WI38 (cell line): ENCODE data around the gene CEPT1.

Experiments used
- H3K4me3 ChIP-seq: 2 replicates; pipeline ENCODE4 v1.5.1; 2011; ENCODE audit warnings: low read depth, mild to moderate bottlenecking, control low read depth, low read length
- TF ChIP-seq, protein P1 (sequence below): IDR thresholded peaks from 2 replicates; pipeline ENCODE4 v1.5.1; 2012; ENCODE audit warnings: low read depth, mild to moderate bottlenecking, control low read depth, low read length

CEPT1 gene

DNA sequence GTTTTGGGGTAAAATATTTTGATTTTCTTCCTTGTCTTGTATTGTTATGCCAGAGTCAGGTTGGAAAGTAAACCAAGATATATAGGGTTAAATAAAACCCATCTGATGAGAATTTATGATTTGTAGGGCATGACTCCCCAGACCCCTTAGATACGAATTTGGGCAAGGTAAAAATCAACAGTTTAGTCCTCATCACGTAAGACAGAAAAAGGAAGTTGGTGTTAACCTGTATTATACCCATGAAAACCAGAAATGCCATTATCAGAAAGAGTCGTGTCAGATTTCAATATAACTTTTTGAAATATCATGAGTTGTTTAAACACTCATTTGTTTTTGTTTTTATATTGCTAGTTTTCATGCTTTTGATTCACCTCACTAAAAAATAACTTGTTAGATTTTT, 11.8 kb downstream of the CEPT1 start:
- no peak overlapping the region for H3K4me3 ChIP-seq
- TF ChIP-seq, protein P1, sequence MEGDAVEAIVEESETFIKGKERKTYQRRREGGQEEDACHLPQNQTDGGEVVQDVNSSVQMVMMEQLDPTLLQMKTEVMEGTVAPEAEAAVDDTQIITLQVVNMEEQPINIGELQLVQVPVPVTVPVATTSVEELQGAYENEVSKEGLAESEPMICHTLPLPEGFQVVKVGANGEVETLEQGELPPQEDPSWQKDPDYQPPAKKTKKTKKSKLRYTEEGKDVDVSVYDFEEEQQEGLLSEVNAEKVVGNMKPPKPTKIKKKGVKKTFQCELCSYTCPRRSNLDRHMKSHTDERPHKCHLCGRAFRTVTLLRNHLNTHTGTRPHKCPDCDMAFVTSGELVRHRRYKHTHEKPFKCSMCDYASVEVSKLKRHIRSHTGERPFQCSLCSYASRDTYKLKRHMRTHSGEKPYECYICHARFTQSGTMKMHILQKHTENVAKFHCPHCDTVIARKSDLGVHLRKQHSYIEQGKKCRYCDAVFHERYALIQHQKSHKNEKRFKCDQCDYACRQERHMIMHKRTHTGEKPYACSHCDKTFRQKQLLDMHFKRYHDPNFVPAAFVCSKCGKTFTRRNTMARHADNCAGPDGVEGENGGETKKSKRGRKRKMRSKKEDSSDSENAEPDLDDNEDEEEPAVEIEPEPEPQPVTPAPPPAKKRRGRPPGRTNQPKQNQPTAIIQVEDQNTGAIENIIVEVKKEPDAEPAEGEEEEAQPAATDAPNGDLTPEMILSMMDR = no peak

DNA sequence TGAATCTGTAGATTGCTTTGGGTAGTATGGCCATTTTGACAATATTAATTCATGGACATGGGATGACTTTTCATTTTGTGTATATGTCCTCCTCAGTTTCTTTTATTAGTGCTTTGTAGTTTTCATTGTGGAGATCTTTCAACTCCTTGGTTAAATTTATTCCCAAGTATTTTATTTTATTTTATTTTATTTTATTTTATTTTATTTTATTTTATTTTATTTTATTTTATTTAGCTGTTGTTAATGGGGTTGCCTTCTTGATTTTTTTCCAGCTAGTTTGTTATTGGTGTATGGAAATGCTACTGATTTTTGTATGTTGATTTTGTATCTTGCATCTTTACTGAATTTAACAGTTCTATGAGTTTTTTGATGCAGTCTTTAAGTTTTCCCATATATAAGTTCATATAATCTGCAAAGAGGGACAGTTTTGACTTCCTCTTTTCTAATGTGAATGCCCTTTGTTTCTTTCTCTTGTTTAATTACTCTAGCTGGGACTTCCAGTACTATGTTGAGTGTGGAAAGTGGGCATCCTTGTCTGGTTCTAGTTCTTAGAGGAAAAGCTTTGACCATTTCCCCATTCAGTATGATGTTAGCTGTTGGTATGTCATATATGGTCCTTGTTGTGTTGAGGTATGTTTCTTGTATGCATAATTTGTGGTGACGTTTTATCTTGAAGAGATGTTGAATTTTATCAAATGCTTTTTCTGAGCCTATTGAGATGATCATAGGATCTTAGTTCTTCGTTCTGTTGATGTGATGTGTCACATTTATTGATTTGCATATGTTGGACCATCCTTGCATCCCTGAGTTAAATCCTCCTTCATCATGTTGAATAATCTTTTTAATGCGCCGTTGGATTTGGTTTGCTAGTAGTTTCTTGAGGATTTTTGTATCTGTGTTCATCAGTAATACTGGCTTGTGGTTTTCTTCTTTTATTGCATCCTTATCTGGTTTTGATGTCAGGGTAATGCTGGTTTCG, 14.3 kb downstream of the CEPT1 start:
- TF ChIP-seq, protein P1 = no peak
- H3K4me3 ChIP-seq = no peak overlapping the region

DNA sequence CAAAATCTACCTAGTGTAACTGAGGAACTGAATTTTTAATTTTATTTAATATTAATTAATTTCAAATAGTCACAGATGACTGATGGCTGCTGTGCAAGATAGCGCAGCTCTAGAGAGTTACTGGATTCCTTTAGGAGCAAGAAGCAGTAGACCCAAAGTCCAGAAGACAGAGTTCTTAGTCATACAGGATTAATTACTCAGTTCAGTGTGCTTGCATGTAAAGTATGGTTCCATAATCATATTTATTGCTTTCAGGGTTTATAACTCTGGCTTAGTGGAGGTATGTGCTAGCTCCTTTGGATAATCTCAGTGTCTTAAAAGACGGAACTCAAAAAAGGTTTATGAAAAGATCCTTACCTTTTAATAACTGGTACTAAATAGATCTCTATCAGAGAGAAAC, 17.4 kb downstream of the CEPT1 start:
- TF ChIP-seq, protein P1 = no peak
- H3K4me3 ChIP-seq = no peak overlapping the region

DNA sequence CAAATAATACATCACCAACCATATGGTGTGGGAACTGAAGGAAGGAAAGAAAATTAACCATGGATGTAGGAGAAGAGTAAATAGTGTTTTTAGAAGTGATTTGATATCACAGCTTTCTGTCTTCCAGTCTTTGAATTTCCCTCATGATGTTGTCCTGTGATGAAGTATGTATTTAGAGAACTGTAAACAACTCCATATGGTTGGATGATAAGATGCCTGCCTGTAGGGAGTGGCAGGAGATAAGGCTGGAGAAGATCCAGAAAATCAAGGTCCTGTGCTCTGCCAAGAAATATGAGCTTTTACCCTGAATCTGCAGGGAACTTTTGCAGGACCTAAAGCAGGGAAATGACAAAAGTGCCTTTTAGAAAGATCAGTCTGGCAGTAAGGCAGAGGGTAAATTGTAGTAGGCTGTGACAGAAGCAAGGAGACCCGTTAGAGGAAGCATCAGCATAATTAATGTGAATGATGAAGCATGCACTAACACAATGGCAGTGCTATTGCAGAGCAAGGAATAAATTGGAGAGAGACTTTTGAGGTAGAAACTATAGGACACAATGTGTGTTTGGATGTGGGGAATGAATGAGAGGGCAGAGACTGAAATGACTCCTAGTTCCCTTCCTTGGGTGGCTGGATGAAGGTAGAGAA, 21.9 kb downstream of the CEPT1 start:
- H3K4me3 ChIP-seq = no peak overlapping the region
- TF ChIP-seq, protein P1 = no peak

DNA sequence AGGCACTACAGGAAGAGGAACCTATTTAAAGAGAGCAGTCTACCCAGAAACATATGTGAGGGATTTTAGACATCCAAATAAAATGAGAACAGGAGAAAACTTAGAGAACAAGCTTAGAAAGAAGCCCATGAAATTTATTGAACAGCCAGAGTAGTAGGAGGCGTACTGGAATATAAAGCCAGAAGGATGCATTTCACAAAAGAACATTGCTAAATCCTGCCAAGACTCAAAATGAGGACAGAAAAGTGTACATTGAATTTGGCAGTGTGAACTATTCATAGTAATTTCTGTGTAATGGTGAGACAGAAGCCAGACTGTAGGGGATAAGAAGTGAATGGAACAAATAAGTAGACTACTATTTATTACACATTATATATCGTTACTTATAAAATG, 22.5 kb downstream of the CEPT1 start:
- TF ChIP-seq, protein P1 = no peak
- H3K4me3 ChIP-seq = no peak overlapping the region

DNA sequence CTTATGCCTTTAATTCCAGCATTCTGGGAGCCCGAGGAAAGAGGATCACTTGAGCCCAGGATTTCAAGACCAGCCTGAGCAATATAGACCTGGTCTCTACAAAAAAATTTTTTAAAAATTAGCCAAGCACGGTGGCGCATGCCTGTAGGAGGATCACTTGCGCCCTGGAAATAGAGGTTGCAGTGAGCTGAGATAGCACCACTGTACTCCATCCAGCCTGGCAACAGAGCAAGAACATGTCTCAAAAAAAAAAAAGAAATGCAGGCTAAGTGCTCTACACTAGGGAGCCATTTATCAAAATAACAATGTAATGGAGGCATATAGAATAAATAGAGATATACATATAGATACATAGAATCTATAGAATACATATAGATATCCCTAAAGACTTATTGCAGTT, 23.3 kb downstream of the CEPT1 start:
- no peak overlapping the region for H3K4me3 ChIP-seq

DNA sequence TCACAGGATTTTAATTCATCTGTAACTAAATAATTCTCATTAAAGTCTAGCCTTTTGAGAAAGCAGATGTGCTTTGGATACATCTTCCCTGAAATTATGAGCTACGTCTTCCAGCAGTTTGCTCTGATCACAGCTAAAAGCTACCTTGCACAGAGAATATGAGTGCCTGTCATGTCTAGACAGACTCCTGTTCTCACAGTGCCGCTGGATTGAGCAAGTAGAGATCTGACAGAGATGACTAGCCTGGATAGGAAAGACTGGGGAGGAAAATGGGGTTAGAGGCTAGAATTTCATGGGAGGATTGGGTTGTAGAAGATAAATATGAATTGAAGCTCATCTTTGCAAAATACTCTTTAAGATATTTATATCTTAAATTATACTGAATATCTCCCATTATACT, 24.1 kb downstream of the CEPT1 start:
- no peak overlapping the region for H3K4me3 ChIP-seq
- TF ChIP-seq, protein P1 = no peak

More for the DNA sequence above, 23.3 kb downstream of the CEPT1 start:
- TF ChIP-seq, protein P1 = no peak
